ENCODE measurements around the gene CD274.
"Not testable (repeated sequence)": the region's sequence is repeated elsewhere in the genome, so short reads cannot be mapped to it uniquely, and the experiment has no call there.

DNA sequence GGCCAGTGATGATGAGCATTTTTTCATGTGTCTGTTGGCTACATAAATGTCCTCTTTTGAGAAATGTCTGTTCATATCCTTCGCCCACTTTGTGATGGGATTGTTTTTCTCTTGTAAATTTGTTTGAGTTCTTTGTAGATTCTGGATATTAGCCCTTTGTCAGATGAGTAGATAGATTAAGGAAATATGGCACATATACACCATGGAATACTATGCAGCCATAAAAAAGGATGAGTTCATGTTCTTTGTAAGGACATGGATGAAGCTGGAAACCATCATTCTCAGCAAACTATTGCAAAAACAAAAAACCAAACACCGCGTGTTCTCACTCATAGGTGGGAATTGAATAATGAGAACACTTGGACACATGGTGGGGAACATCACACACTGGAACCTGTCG, 5.2 kb upstream of the CD274 start:
- TF ChIP-seq, protein P1, sequence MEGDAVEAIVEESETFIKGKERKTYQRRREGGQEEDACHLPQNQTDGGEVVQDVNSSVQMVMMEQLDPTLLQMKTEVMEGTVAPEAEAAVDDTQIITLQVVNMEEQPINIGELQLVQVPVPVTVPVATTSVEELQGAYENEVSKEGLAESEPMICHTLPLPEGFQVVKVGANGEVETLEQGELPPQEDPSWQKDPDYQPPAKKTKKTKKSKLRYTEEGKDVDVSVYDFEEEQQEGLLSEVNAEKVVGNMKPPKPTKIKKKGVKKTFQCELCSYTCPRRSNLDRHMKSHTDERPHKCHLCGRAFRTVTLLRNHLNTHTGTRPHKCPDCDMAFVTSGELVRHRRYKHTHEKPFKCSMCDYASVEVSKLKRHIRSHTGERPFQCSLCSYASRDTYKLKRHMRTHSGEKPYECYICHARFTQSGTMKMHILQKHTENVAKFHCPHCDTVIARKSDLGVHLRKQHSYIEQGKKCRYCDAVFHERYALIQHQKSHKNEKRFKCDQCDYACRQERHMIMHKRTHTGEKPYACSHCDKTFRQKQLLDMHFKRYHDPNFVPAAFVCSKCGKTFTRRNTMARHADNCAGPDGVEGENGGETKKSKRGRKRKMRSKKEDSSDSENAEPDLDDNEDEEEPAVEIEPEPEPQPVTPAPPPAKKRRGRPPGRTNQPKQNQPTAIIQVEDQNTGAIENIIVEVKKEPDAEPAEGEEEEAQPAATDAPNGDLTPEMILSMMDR (conservative IDR thresholded peaks at IDR 0.05; ENCODE audit: low read length): not testable (repeated sequence)
- not testable (repeated sequence) for TF ChIP-seq EZH2phosphoT487 (IDR thresholded peaks at IDR 0.05; ENCODE audit: borderline replicate concordance)
